Globus pallidus (tissue), 1 donor: ENCODE data around the gene TLR1.
A peak's percentile ranks its signal among the peaks of the same experiment; 100 is the strongest.

Source experiments
- DNase-seq: peaks from one replicate; pipeline ENCODE4 v3.0.0-alpha.2; 2015; ENCODE audit warnings: low spot score

TLR1 gene, protein sequence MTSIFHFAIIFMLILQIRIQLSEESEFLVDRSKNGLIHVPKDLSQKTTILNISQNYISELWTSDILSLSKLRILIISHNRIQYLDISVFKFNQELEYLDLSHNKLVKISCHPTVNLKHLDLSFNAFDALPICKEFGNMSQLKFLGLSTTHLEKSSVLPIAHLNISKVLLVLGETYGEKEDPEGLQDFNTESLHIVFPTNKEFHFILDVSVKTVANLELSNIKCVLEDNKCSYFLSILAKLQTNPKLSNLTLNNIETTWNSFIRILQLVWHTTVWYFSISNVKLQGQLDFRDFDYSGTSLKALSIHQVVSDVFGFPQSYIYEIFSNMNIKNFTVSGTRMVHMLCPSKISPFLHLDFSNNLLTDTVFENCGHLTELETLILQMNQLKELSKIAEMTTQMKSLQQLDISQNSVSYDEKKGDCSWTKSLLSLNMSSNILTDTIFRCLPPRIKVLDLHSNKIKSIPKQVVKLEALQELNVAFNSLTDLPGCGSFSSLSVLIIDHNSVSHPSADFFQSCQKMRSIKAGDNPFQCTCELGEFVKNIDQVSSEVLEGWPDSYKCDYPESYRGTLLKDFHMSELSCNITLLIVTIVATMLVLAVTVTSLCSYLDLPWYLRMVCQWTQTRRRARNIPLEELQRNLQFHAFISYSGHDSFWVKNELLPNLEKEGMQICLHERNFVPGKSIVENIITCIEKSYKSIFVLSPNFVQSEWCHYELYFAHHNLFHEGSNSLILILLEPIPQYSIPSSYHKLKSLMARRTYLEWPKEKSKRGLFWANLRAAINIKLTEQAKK

DNA sequence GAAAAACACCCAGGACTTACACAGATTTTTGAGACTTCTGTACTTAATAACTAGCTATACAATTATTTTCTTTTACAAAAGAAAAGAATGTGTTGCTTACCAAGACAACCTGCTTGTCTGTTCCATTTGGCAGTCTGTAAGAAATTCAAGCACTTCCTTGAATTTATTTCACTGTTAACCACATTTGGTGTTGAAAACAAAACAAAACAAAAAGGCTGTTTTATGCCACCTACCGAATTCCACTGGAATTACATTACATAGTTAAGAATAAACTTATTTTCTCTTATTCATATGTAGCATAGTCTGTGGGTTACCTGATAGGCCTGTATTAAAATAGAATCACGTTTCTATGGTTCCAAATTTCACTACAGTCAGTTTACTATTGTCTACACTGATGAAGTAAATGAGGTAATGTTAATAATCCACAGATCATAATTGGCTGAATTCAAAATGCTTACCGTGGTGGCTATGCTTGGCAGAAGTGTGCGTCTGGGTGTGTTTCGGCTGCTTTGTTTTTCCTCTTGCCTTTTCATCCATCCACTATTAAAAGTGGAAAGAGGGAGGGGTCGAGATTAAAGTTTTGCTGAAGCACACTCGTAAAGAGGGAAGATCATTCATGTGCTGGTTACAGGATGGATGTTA lies at the start of gene TLR1:
TSS of gene TLR1 (minus strand) at position 138 of the 642 bp plus-strand sequence. CDS start 5,960 bp downstream, outside the sequence.
- peak; percentile 77 for DNase-seq

DNA sequence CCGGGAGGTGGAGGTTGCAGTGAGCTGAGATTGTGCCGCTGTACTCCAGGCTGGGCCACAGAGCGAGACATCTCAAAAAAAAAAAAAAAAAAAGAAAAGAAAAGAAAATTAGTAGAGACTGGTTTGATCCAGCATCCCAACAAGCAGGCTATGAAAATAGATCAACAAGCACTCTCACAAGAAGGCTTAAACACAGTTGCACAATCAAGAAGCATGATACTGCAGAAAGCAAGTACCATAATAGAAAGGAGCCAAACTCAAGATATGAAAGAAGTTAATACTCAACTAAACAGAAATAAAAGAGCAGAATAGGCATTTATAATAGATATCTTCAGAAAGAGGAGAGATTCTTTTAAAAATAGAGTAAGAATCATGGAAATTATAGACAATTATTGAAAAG lies 41.4 kb upstream of the TLR1 start:
- DNase-seq = no peak

- no peak for DNase-seq
Measured at GRCh38 chr4:38842994-38843393, 38.4 kb upstream of the TLR1 start.

DNA sequence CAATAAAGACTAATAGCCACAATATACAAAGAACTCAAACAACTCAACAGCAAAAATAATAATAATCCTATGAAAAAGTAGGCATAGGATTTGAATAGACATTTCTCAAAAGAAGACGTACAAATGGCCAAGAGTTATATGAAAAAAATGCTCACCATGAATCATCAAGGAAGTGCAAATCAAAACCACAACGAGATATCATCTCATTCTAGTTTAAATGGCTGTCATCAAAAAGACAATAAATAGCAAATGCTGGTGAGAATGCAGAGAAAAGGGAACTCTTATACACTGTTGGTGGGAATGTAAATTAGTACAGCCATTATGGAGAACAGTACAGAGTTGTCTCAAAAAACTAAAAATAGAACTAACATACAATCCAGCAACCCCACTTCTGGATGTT lies 33.3 kb upstream of the TLR1 start:
- no peak for DNase-seq

DNA sequence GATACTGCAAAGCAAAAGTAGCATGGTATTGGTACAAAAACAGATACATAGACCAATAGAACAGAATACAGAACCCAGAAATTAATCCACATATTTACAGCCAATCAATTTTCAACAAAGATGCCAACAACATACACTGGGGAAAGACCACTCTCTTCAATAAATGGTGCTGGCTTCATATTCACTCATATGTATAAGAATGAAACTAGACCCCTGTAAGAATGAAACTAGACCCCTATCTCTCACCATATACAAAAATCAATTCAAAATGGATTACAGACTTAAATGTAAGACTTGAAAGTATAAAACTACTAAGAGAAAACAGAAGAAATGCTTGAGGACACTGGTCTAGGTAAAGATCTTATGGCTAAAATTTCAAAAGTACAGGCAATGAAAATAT lies 32.7 kb upstream of the TLR1 start:
- no peak for DNase-seq

DNA sequence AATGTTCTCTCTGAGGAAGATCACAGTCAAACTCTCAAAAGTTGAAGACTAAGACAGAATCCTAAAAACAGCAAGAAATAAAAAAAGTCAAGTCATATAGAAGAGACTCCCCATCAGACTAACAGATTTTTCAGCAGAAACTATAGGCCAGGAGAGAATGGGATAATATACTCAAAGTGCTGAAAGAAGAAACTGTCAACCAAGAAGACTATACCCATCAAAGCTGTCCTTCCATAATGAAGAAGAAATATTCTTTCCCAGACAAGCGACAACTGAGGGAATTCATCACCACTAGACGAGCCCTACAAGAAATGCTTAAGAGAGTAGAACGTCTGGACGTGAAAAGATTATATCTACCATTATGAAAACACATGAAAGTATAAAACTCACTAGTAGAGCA lies 30.0 kb upstream of the TLR1 start:
- no peak for DNase-seq

DNA sequence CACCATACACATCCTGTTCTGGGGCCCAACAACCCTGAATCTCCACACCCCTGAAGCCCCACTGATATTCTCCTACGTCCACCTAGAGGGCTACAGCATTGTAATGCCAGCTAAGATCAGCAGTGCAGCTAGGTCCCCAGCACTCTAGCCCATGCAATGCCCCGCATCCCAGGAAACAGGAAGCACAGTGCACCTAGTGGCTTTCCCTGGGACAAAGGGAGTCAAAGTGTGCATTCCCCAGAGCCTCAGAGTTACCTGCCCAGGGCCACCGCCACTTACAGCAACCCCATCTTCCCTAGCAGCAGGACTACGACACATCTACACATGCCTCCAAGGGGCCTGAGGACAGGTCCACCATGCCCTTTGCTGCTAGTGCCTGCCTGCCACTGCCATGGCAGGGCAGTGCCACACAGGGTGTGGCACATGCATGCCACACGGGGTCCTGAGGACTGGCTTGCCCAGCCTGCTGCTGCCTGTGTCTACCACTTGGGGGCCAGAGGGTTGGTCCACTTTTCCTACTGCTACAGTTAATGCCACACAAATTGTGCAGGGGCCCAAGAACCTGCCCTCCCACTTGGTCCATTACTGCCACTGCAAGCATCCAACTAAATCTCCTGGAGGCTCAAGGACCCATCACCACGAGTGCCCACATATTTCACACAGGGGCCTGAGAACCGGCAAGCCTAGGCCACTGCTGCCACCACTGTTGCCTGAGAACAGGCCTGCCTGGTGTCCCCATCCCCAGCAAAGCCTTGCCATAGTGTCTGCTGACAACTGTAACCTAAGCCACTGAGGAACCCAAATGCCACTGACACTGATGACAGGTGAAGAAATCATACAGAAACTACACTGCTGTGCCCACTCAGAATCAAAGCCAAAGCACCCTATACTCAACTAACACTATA lies 28.3 kb upstream of the TLR1 start:
- no peak for DNase-seq

DNA sequence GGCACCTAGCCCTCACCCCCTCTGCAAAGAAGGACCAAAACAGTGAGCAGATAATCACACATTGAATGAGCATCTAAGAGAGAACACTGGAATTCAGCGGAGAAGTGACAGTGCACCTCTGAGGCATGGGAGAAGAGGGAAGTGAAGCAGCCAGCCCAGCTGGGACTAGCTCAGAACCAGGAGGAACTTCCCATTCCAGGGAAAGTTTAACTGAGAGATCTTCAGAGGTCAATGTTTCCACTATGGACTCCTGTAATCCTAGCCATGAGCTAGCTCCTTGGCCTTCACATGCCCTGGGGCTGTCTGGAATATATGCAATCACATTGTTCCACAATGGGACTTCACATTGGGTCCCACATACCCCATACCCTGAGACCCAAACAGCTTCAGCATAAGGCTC lies 27.6 kb upstream of the TLR1 start:
- DNase-seq = no peak

DNA sequence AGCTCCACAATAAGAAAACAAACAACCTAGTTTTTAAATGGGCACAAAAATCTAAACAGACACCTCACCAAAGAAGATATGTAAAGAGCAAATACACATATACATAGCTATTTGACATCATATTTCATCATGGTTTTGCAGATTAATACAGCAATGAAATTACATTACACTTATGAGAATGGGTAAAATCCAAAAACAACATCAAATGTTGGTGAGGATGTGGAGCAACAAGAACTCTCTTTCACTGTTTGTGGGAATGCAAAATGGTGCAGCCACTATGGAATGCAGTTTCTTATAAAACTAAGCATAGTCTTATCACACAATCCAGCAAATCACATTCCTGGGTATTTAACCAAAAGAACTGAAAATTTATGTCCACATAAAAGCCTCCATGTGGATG lies 27.1 kb upstream of the TLR1 start:
- DNase-seq = no peak

GRCh38 chr4:38829237-38829636 lies 24.6 kb upstream of the TLR1 start:
- DNase-seq = no peak

DNA sequence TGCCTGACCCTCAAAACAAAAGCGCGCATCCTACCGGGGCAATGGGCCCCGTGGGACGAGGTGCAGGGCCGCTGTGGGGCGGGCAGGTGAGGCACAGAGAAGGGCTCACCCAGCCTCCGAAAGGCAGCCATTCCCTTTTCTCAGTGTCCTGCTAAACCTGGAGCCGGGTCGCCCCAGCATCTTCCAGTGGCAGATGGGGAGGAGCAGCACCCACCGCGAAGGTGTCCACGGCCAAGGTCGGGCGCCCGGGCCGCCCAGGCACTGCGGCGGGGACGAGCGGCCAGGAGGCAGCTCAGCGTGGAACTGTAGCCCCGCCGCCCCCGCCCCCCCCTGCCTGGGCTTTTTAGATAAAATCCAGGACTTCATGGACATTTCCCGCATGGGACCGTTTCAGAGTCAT lies 19.2 kb upstream of the TLR1 start:
- no peak for DNase-seq

DNA sequence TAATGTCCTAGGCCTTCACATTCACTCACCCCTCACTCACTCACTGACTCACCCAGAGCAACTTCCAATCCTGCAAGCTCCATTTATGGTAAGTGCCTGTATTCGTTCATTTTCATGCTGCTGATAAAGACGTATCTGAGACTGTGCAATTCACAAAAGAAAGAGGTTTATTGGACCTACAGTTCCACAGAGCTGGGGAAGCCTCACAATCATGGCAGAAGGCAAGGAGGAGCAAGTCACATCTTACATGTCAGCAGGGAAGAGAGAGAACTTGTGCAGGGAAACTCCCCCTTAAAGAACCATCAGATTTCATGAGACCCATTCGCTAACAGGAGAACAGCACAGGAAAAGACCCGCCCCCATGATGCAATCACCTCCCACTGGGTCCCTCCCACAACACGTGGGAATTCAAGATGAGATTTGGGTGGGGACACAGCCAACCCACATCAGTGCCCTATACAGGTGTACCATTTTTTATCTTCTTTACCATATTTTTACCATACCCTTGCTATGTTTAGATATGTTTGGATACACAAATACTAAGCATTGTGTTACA lies 18.2 kb upstream of the TLR1 start:
- DNase-seq = no peak

GRCh38 chr4:38821739-38822138 lies 17.1 kb upstream of the TLR1 start:
- DNase-seq = no peak

- DNase-seq = no peak
Measured at GRCh38 chr4:38820329-38821061, 15.9 kb upstream of the TLR1 start.

- DNase-seq = no peak
Measured at GRCh38 chr4:38819569-38819968, 15.0 kb upstream of the TLR1 start.

- DNase-seq = no peak
Measured at GRCh38 chr4:38818441-38818976, 13.9 kb upstream of the TLR1 start.

- peak; percentile 69 for DNase-seq
Measured at GRCh38 chr4:38815885-38816782, 11.5 kb upstream of the TLR1 start.

GRCh38 chr4:38814386-38814785 lies 9.8 kb upstream of the TLR1 start:
- no peak for DNase-seq

GRCh38 chr4:38811297-38811696 lies 6.7 kb upstream of the TLR1 start:
- DNase-seq = no peak
